Measurements from ENCODE around the gene TMEM140.
"Not testable (repeated sequence)": the region's sequence is repeated elsewhere in the genome, so short reads cannot be mapped to it uniquely, and the experiment has no call there.

The TMEM140 gene

DNA sequence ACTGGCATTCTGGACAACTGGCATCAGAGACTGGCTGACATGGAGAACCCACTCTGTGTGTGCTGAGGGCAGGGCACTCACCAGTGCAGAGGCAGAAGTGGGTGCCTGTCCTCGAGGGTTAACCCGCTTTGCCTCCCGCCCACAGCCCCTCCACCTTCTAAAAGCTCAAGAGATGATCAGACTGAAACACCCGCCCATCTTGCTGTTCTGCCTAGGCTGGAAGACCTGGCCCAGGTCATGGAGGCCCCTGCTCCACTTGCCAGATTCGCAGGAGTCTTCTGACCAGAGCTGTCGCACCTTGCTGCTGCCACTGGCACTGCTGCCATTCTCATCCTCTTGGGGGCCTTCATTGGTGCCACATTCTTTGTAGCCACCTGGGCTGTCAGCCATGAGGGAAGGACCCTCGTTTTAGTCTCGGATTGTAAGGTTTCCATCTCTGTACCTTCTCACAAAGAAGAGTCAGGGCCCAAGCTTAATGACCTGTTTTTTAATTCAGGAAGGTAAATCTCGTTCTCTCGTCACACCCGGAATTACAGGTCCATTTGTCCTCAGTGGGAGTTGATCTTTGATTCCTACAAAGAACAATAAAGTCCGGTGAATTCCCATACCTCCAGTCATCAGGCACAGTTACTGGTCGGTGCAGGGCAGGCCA is 20.7 kb downstream of the TMEM140 start:
- no peak overlapping the region for H3K9ac ChIP-seq (ENCODE audit: low read depth, low read length)
- no peaks in the 10 kb centered on the region for H3K9me3 ChIP-seq (ENCODE audit: control insufficient read depth, insufficient read depth, low read length)
- H3K4me3 ChIP-seq (ENCODE audit: low read depth, low read length): no peak overlapping the region
- peaks cover 34% of the 10 kb centered on the region for H3K36me3 ChIP-seq (ENCODE audit: control insufficient read depth, insufficient read depth, low read length)
- peaks cover 6% of the 10 kb centered on the region for H3K4me1 ChIP-seq (ENCODE audit: control insufficient read depth, insufficient read depth, low read length)
- H3K27me3 ChIP-seq (ENCODE audit: control insufficient read depth, insufficient read depth, low read length): no peaks in the 10 kb centered on the region

DNA sequence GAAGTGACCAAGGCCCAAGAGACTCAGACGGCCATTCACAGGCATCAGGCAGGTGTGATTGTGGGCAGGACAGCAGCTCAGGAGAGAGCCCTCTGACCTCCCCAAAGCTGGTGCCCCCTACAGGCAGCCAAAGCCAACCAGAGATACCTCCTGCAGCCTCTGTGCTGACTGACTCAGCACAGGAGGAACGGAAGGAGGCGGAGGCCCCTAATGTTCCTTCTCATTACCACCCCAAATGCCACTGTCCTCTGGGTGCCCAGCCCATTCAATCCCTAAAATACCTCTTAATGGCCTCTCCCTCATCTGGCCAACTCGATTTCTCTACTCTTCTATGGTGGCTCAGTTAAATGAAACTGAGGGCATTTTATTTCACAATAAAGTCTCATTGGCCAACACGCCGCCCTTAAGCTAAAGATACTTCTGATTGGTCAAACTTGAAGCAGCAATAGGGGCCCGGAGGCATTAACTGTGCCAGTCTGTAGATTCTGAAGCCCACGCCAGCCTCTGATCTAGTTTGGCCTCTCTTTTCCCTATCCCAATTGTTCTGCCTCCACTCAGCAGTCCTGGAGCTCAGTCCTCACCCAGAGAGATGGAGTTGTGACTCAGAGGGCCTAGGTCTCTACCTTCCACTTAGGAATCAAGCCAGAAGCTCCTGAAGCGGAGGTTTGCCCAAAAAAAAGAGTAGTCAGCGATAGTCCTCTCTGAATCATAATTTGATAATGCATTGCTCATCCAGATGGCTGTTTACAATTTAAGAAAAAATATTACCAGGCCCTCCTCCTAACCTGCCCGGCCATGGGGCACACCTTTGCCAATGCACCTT is 21.5 kb downstream of the TMEM140 start:
- H3K27me3 ChIP-seq (ENCODE audit: control insufficient read depth, insufficient read depth, low read length): no peaks in the 10 kb centered on the region
- H3K9me3 ChIP-seq (ENCODE audit: control insufficient read depth, insufficient read depth, low read length): no peaks in the 10 kb centered on the region
- H3K9ac ChIP-seq (ENCODE audit: low read depth, low read length): peak overlapping the region; percentile 94
- peak overlapping the region; percentile 91 for H3K4me3 ChIP-seq (ENCODE audit: low read depth, low read length)
- peaks cover 6% of the 10 kb centered on the region for H3K4me1 ChIP-seq (ENCODE audit: control insufficient read depth, insufficient read depth, low read length)
- peaks cover 31% of the 10 kb centered on the region for H3K36me3 ChIP-seq (ENCODE audit: control insufficient read depth, insufficient read depth, low read length)

DNA sequence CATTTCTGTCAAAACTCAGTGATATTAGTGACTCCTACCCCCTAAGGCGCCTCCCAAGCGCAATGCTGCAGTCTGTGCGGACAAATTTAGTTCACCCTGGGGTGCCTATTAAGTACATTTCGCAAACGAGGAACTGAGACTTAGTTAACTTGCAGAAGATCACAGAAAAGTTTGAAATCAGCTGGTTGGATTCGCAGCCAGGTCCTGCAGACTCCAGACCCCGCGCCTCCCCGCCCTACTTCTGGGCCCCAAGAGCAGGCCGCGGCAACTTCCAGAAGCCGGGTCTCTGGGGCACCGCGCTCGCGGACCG is 22.0 kb downstream of the TMEM140 start:
- no peaks in the 10 kb centered on the region for H3K9me3 ChIP-seq (ENCODE audit: control insufficient read depth, insufficient read depth, low read length)
- H3K27me3 ChIP-seq (ENCODE audit: control insufficient read depth, insufficient read depth, low read length): no peaks in the 10 kb centered on the region
- peaks cover 6% of the 10 kb centered on the region for H3K4me1 ChIP-seq (ENCODE audit: control insufficient read depth, insufficient read depth, low read length)

DNA sequence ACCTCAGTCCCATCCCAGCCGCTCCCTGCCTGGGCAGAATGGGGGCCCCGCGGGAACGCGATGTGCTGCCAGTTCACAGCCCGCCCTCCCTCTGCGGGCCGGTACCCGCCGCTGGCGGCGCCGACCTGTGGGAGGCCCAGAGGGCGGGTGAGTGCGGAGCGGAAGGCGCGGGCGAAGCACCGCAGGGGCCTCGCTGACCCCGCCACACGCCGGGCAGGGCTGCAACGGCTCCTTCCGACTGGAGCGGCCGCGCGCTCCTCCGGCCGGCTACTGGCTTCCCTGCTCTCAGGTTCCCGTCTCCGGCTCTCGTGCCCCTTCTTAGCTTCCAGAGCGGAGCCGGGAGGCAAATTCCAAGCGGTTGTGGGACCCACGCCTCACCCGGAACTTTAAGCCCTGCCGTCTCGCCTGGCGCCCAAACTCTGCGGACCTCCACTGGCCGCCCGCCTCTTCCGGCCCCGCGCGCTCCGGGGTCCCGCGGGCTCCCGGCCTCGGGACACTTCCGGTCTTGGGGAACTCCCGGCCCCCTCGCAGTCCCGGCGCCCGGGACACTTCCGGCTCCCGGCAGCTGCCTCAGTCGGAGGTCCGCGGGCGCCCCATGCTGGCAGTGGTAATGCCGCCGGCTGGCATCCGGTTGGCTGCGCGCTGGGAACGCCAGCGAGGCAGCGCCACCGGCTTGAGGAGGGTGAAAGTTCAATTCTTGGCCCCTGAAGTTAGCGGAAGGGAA is 22.6 kb downstream of the TMEM140 start, which contains the start of gene CYREN:
Gene CYREN (minus strand): TSS at position 434 of the 724 bp plus-strand sequence. CDS start 1,785 bp downstream, outside the sequence.
- Histone ChIP-seq H3K9ac (ENCODE audit: low read depth, low read length) (peak within 1 kb of the TSS; percentile 94), H3K4me3 (ENCODE audit: low read depth, low read length) (peak within 1 kb of the TSS; percentile 91), H3K27me3 (ENCODE audit: control insufficient read depth, insufficient read depth, low read length) (no peaks in the 10 kb centered on the region), H3K4me1 (ENCODE audit: control insufficient read depth, insufficient read depth, low read length) (peaks cover 6% of the 10 kb centered on the region), H3K36me3 (ENCODE audit: control insufficient read depth, insufficient read depth, low read length) (peaks cover 27% of the 10 kb centered on the region), H3K9me3 (ENCODE audit: control insufficient read depth, insufficient read depth, low read length) (no peaks in the 10 kb centered on the region)

More for the DNA sequence above, 22.0 kb downstream of the TMEM140 start:
- peak overlapping the region; percentile 91 for H3K4me3 ChIP-seq (ENCODE audit: low read depth, low read length)
- peak overlapping the region; percentile 94 for H3K9ac ChIP-seq (ENCODE audit: low read depth, low read length)
- H3K36me3 ChIP-seq (ENCODE audit: control insufficient read depth, insufficient read depth, low read length): peaks cover 28% of the 10 kb centered on the region

DNA sequence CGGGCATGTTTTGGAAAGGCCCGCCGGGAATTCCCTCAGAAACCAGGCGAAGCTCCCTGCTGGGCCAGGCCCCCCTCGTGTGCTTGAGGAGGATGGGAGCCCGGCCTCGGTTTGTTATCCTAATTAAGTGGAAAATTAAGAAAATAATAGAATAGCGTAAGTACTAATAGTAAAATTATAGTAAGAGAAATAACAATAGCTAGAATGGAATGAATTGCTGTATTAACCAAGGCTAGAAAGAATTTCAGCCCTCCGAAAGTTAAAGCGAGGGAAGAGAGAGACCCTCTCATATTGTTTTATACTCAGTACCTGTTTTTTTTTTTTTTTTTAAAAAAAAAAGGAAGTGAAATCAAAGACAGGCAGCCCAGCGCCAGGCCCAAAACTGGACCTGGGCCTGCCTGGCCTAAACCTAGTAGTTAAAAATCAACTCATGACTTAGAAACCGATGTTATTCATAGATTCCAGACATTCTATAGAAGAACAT is 23.2 kb downstream of the TMEM140 start:
- H3K9me3 ChIP-seq (ENCODE audit: control insufficient read depth, insufficient read depth, low read length); H3K4me1 ChIP-seq (ENCODE audit: control insufficient read depth, insufficient read depth, low read length); H3K27me3 ChIP-seq (ENCODE audit: control insufficient read depth, insufficient read depth, low read length): not testable (repeated sequence)
- peak overlapping the region; percentile 24 for H3K9ac ChIP-seq (ENCODE audit: low read depth, low read length)
- peak overlapping the region; percentile 91 for H3K4me3 ChIP-seq (ENCODE audit: low read depth, low read length)
- H3K36me3 ChIP-seq (ENCODE audit: control insufficient read depth, insufficient read depth, low read length): peaks cover 23% of the 10 kb centered on the region

DNA sequence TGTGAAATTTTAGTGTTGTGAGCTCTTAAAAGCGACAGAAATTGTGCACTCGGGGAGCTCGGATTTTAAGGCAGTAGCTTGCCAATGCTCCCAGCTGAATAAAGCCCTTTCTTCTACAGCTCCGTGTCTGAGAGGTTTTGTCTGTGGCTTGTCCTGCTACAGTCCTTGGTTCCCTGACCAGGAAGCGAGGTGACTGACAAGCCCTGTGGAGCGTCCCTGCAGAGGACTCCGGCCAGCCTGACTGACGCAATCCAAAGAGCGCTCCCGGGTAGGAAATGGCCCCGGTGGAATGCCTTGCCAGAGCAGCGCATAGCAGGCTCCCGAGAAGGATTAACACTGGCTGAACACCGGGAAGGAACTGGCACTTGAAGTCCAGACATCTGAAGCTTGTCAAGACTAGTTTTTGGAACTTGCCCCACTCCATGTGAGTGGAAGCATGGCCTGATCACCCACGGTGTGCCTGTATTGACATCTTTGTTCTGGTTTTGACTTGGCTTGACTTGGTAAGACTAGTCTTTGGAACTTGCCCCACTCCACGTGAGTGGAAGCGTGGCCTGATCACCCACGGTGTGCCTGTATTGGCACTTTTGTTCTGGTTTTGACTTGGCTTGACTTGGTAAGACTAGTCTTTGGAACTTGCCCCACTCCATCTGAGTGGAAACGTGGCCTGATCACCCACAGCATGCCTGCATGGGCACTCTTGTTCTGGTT is 23.9 kb downstream of the TMEM140 start:
- not testable (repeated sequence) for H3K4me1 ChIP-seq (ENCODE audit: control insufficient read depth, insufficient read depth, low read length); H3K9ac ChIP-seq (ENCODE audit: low read depth, low read length); H3K4me3 ChIP-seq (ENCODE audit: low read depth, low read length); H3K9me3 ChIP-seq (ENCODE audit: control insufficient read depth, insufficient read depth, low read length); H3K27me3 ChIP-seq (ENCODE audit: control insufficient read depth, insufficient read depth, low read length)
- peaks cover 16% of the 10 kb centered on the region for H3K36me3 ChIP-seq (ENCODE audit: control insufficient read depth, insufficient read depth, low read length)

DNA sequence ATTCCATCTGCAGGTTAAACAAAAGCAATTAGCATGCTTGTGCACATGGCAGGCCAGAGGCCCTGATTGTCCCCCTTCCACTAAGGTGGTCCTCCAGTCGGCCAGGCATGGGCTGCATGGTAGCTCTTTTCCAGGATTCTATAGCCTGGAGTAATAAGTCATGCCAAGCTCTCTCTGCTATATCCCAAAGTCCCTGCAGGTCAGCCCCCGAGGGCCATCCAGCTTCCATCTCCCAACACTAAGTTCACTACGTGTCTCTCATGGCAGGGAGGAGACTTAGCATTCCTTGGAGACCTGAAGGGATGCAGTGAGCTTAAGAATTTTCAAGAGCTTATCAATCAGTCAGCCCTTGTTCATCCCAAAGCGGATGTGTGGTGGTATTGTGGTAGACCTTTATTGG is 26.0 kb downstream of the TMEM140 start:
- not testable (repeated sequence) for H3K36me3 ChIP-seq (ENCODE audit: control insufficient read depth, insufficient read depth, low read length); H3K9me3 ChIP-seq (ENCODE audit: control insufficient read depth, insufficient read depth, low read length); H3K4me3 ChIP-seq (ENCODE audit: low read depth, low read length); H3K9ac ChIP-seq (ENCODE audit: low read depth, low read length); H3K27me3 ChIP-seq (ENCODE audit: control insufficient read depth, insufficient read depth, low read length)
- peaks cover 16% of the 10 kb centered on the region for H3K4me1 ChIP-seq (ENCODE audit: control insufficient read depth, insufficient read depth, low read length)

DNA sequence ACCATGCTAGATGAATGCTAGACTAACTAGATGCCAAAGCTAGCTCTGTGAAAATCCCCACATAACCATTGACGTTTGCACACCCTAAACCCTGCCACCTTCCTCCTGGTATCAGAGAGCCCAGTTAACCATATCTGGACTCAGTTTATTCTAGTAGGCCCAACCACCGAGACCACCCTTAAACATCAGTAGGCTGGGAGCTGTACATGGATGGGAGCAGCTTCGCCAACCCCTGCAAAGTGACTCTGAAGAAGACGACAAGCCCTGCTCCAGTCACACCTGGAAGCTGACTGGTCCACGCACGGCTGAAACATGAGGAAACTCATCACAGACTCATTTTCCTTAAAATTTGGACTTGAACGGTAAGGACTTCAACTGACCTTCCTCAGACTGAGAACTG is 27.1 kb downstream of the TMEM140 start:
- peaks cover 16% of the 10 kb centered on the region for H3K4me1 ChIP-seq (ENCODE audit: control insufficient read depth, insufficient read depth, low read length)
- H3K4me3 ChIP-seq (ENCODE audit: low read depth, low read length): no peak overlapping the region
- H3K9me3 ChIP-seq (ENCODE audit: control insufficient read depth, insufficient read depth, low read length): peaks cover 3% of the 10 kb centered on the region
- no peaks in the 10 kb centered on the region for H3K27me3 ChIP-seq (ENCODE audit: control insufficient read depth, insufficient read depth, low read length)
- H3K36me3 ChIP-seq (ENCODE audit: control insufficient read depth, insufficient read depth, low read length): no peaks in the 10 kb centered on the region
- no peak overlapping the region for H3K9ac ChIP-seq (ENCODE audit: low read depth, low read length)

DNA sequence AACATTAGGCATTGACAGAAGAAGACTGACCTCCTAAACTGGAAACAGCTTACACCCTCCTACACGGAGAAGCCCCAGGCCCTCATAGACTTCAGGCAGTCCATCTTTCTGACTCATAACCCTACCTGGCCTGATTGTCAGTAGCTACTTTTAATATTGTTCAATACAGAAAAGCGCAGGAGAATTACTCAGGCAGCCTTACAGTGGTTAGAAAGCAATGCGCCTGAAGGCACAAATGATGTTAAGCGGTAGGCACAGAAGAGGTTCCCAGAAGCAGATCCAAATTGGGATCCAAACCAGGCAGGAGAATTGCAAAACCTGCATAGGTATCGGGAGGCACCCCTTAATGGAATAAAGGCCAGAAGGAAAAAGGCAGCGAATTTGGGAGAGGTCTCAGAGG is 28.1 kb downstream of the TMEM140 start:
- H3K9ac ChIP-seq (ENCODE audit: low read depth, low read length): no peak overlapping the region
- no peaks in the 10 kb centered on the region for H3K27me3 ChIP-seq (ENCODE audit: control insufficient read depth, insufficient read depth, low read length)

DNA sequence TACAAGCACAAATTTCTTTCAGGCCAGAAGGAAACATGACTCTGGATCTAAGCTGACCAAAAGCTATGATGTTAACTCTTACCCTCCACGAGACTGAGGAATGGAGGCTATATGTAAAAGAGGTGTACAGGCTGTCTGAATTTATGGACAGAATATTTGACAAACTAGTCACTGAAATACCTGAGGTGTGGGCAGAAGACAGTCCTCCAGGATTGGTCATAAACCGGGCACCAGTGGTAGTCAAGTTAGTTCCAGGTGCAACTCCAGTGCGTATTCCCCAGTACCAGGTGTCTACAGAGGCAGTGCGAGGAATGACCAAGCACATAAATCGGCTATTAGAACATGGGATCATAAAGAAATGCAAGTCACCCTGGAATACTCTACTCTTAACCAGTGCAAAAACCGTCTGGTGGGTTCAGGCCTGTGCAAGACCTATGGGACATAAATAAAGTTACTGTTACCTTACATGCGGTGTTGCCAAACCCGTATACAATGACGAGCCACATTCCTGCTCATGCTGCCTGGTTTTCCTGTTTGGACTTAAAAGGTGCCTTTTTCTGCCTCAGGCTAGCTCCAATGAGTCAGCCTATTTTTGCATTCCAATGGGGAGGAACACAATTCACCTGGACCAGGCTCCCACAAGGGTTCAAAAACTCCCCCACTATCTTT is 29.3 kb downstream of the TMEM140 start:
- Histone ChIP-seq H3K4me1 (ENCODE audit: control insufficient read depth, insufficient read depth, low read length) (peaks cover 10% of the 10 kb centered on the region), H3K36me3 (ENCODE audit: control insufficient read depth, insufficient read depth, low read length) (no peaks in the 10 kb centered on the region), H3K9ac (ENCODE audit: low read depth, low read length) (no peak overlapping the region), H3K4me3 (ENCODE audit: low read depth, low read length) (no peak overlapping the region), H3K27me3 (ENCODE audit: control insufficient read depth, insufficient read depth, low read length) (no peaks in the 10 kb centered on the region), H3K9me3 (ENCODE audit: control insufficient read depth, insufficient read depth, low read length) (peaks cover 12% of the 10 kb centered on the region)

More for the DNA sequence above, 28.1 kb downstream of the TMEM140 start:
- no peak overlapping the region for H3K4me3 ChIP-seq (ENCODE audit: low read depth, low read length)
- no peaks in the 10 kb centered on the region for H3K36me3 ChIP-seq (ENCODE audit: control insufficient read depth, insufficient read depth, low read length)
- peaks cover 5% of the 10 kb centered on the region for H3K9me3 ChIP-seq (ENCODE audit: control insufficient read depth, insufficient read depth, low read length)
- peaks cover 16% of the 10 kb centered on the region for H3K4me1 ChIP-seq (ENCODE audit: control insufficient read depth, insufficient read depth, low read length)

DNA sequence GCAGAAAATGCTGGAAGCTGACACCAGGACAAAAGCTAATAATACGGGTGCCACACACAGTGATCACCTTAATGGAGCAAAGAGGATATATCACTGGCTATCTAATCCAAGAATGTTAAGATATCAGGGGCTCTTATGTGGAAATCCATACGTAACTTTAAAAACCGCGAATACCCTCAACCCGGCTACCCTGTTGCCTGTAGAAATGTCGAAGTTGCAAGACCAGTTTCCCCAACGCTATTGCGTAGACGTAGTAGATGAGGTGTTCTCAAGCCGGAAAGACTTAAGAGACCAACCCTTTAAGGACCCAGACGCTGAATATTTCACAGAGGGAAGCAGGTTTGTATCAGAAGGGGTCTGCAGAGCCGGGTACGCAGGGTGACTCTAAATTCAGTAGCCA is 30.5 kb downstream of the TMEM140 start:
- H3K9ac ChIP-seq (ENCODE audit: low read depth, low read length): no peak overlapping the region
- no peak overlapping the region for H3K4me3 ChIP-seq (ENCODE audit: low read depth, low read length)
- H3K27me3 ChIP-seq (ENCODE audit: control insufficient read depth, insufficient read depth, low read length): no peaks in the 10 kb centered on the region
- peaks cover 12% of the 10 kb centered on the region for H3K9me3 ChIP-seq (ENCODE audit: control insufficient read depth, insufficient read depth, low read length)
- peaks cover 10% of the 10 kb centered on the region for H3K4me1 ChIP-seq (ENCODE audit: control insufficient read depth, insufficient read depth, low read length)
- peaks cover under 1% of the 10 kb centered on the region for H3K36me3 ChIP-seq (ENCODE audit: control insufficient read depth, insufficient read depth, low read length)
